Left ventricle myocardium inferior (tissue), 1 donor: Measurements from ENCODE around the gene AFAP1L1. TPM values are rescaled to one million over a fixed set of nuclear protein-coding genes. Genes with fewer than 3 reads are reported as not detected.
"Not testable (repeated sequence)": the region's sequence is repeated elsewhere in the genome, so short reads cannot be mapped to it uniquely, and the experiment has no call there.

Experiments
- DNase-seq: peaks from one replicate; pipeline ENCODE4 v3.0.0-alpha.2; 2020
- H3K27ac ChIP-seq: fragments of 200-600 bp; replicated peaks from 2 replicates; pipeline ENCODE4 v1.8.0; 2021
- H3K27me3 ChIP-seq: fragments of 200-600 bp; 2 replicates; pipeline ENCODE4 v1.8.0; 2021; ENCODE audit warnings: low read depth
- H3K36me3 ChIP-seq: fragments of 200-600 bp; 2 replicates; pipeline ENCODE4 v1.8.0; 2021
- H3K4me1 ChIP-seq: fragments of 200-600 bp; 2 replicates; pipeline ENCODE4 v1.8.0; 2021
- H3K4me3 ChIP-seq: fragments of 200-600 bp; 2 replicates; pipeline ENCODE4 v1.8.0; 2021; ENCODE audit warnings: mild to moderate bottlenecking, moderate library complexity
- H3K9me3 ChIP-seq: fragments of 200-600 bp; replicated peaks from 2 replicates; pipeline ENCODE4 v1.8.0; 2021
- intact Hi-C: fragments of 100-400 bp; cut with micrococcal nuclease; formaldehyde crosslinking; loops from one replicate; pipeline ENCODE4 v1.11.0; 2022
- total RNA-seq: library from RNA; stranded (reverse); fragmentation: NEBNext Ultra II Directional; extraction: Animal tissue kit (Norgen Biotek cat#: 25700); gene quantifications from one replicate; pipeline ENCODE4 v1.2.1, GENCODE V29; 2021
- TF ChIP-seq, protein P1 (sequence below): fragments of 200-600 bp; IDR thresholded peaks from 2 replicates; pipeline ENCODE4 v1.8.0; 2021; ENCODE audit warnings: antibody characterized with exemption, mild to moderate bottlenecking, borderline replicate concordance
- donor health status: DM: no; HTN: yes; CAD: no; lungs with severe emphysema.

AFAP1L1 gene
- total RNA-seq, 1 donor from 2014 or later = 40.6 TPM

- Histone ChIP-seq H3K27me3 (no peaks in the 10 kb centered on the region), H3K36me3 (no peaks in the 10 kb centered on the region), H3K4me1 (no peaks in the 10 kb centered on the region), H3K4me3 (no peak overlapping the region), H3K9me3 (peaks cover 14% of the 10 kb centered on the region), H3K27ac (no peak overlapping the region)
- TF ChIP-seq, protein P1, sequence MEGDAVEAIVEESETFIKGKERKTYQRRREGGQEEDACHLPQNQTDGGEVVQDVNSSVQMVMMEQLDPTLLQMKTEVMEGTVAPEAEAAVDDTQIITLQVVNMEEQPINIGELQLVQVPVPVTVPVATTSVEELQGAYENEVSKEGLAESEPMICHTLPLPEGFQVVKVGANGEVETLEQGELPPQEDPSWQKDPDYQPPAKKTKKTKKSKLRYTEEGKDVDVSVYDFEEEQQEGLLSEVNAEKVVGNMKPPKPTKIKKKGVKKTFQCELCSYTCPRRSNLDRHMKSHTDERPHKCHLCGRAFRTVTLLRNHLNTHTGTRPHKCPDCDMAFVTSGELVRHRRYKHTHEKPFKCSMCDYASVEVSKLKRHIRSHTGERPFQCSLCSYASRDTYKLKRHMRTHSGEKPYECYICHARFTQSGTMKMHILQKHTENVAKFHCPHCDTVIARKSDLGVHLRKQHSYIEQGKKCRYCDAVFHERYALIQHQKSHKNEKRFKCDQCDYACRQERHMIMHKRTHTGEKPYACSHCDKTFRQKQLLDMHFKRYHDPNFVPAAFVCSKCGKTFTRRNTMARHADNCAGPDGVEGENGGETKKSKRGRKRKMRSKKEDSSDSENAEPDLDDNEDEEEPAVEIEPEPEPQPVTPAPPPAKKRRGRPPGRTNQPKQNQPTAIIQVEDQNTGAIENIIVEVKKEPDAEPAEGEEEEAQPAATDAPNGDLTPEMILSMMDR = peak; percentile 71
- DNase-seq = no peak
- intact Hi-C loops = loop anchor here (10.0 kb wide), 1 partner anchor 49 kb away; no protein-coding TSS in a partner anchor
Measured at GRCh38 chr5:149265597-149265996, 6.1 kb upstream of the AFAP1L1 start.

- H3K4me3 ChIP-seq = no peak overlapping the region
- TF ChIP-seq, protein P1 = no peak
- H3K9me3 ChIP-seq = peaks cover 14% of the 10 kb centered on the region
- intact Hi-C loops = loop anchor here (10.0 kb wide), 1 partner anchor 47 kb away; no protein-coding TSS in a partner anchor
- DNase-seq = no peak
- peak overlapping the region; percentile 22 for H3K27ac ChIP-seq
- no peaks in the 10 kb centered on the region for H3K36me3 ChIP-seq
- peaks cover 7% of the 10 kb centered on the region for H3K4me1 ChIP-seq
- H3K27me3 ChIP-seq = no peaks in the 10 kb centered on the region
Measured at GRCh38 chr5:149267241-149267973, 4.3 kb upstream of the AFAP1L1 start.

DNA sequence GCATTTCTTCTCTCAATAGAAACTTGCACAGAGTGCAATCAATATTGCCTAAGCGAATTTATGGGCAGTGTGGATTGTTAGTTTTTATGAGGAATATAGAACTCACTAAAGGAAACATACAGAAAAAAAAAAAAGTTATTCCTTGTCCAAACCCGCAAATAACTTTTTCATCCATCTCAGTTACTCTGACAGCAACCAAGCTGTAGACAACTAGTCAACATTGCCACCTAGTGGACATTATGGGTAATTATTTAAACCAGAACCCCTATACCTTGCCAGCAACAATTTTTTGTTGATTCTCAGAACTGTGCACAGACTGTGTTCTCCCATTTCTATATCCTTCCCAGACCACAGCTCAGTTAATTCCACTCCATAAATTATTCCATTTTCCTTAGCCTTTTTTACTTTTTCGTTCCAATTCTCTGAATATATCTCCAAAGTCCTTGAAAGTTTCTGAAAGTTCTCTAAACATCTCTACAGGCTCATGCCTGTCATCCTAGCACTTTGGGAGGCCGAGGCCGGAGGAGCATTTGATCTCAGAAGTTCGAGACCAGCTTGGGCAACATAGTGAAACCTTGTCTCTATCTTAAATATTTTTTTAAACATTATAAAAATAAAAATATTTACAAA, 2.6 kb upstream of the AFAP1L1 start:
- no peak for DNase-seq
- Histone ChIP-seq H3K36me3 (no peaks in the 10 kb centered on the region), H3K4me1 (peaks cover 23% of the 10 kb centered on the region), H3K27ac (no peak overlapping the region), H3K9me3 (peaks cover 14% of the 10 kb centered on the region), H3K4me3 (no peak overlapping the region), H3K27me3 (no peaks in the 10 kb centered on the region)
- TF ChIP-seq, protein P1 = peak; percentile 78
- intact Hi-C loops = loop anchor here (10.0 kb wide), 1 partner anchor 46 kb away; no protein-coding TSS in a partner anchor

GRCh38 chr5:149271195-149271715, 404 bp upstream of the AFAP1L1 start:
- no peak for DNase-seq
- intact Hi-C loops = no loop called here
- Histone ChIP-seq H3K36me3 (peaks cover 3% of the 10 kb centered on the region), H3K27ac (peak overlapping the region; percentile 95), H3K27me3 (no peaks in the 10 kb centered on the region), H3K4me3 (peak overlapping the region; percentile 73), H3K9me3 (peaks cover 14% of the 10 kb centered on the region), H3K4me1 (peaks cover 44% of the 10 kb centered on the region)
- TF ChIP-seq, protein P1 = no peak

GRCh38 chr5:149272781-149273180, 1.1 kb downstream of the AFAP1L1 start:
- DNase-seq, H3K36me3 ChIP-seq, intact Hi-C loops, H3K27me3 ChIP-seq: not testable (repeated sequence)
- Histone ChIP-seq H3K4me1 (peaks cover 59% of the 10 kb centered on the region), H3K4me3 (peak overlapping the region; percentile 73), H3K9me3 (peaks cover 14% of the 10 kb centered on the region), H3K27ac (peak overlapping the region; percentile 95)

GRCh38 chr5:149273237-149273636, 1.6 kb downstream of the AFAP1L1 start:
- intact Hi-C loops = no loop called here

More at GRCh38 chr5:149273237-149273636, 1.6 kb downstream of the AFAP1L1 start:
- Histone ChIP-seq H3K27ac (peak overlapping the region; percentile 95), H3K27me3 (no peaks in the 10 kb centered on the region), H3K9me3 (peaks cover 11% of the 10 kb centered on the region), H3K4me1 (peaks cover 64% of the 10 kb centered on the region), H3K36me3 (peaks cover 9% of the 10 kb centered on the region), H3K4me3 (peak overlapping the region; percentile 73)
- TF ChIP-seq, protein P1 = no peak
- no peak for DNase-seq
